Endothelial cell (in vitro differentiated cells): ENCODE results near the gene CCDC18. TPM values are rescaled to one million over a fixed set of nuclear protein-coding genes. Genes with fewer than 3 reads are reported as not detected.
A peak's percentile ranks its signal among the peaks of the same experiment; 100 is the strongest.

Experiments used
- DNase-seq: peaks from one replicate; pipeline ENCODE4 v3.0.0; 2021; ENCODE audit warnings: low spot score
- H3K27ac Mint-ChIP-seq: one replicate; pipeline ENCODE4 v1.8.0; 2021; ENCODE audit warnings: mixed read lengths, inconsistent platforms; ENCODE audit not compliant: unreplicated experiment
- H3K27me3 Mint-ChIP-seq: one replicate; pipeline ENCODE4 v1.8.0; 2021; ENCODE audit warnings: mild to moderate bottlenecking, moderate library complexity, mixed read lengths, inconsistent platforms; ENCODE audit not compliant: unreplicated experiment
- H3K36me3 Mint-ChIP-seq: one replicate; pipeline ENCODE4 v1.8.0; 2021; ENCODE audit warnings: mild to moderate bottlenecking, low read depth, mixed read lengths, inconsistent platforms; ENCODE audit not compliant: unreplicated experiment
- H3K4me1 Mint-ChIP-seq: one replicate; pipeline ENCODE4 v1.8.0; 2021; ENCODE audit warnings: mild to moderate bottlenecking, mixed read lengths, inconsistent platforms; ENCODE audit not compliant: unreplicated experiment
- H3K4me3 Mint-ChIP-seq: one replicate; pipeline ENCODE4 v1.8.0; 2021; ENCODE audit warnings: mild to moderate bottlenecking, mixed read lengths, inconsistent platforms; ENCODE audit not compliant: unreplicated experiment
- H3K9me3 Mint-ChIP-seq: one replicate; pipeline ENCODE4 v1.8.0; 2021; ENCODE audit warnings: mixed read lengths, inconsistent platforms; ENCODE audit not compliant: unreplicated experiment
- total RNA-seq: library from RNA; stranded (reverse); fragmentation: NEBNext Ultra II Directional; extraction: Animal tissue kit (Norgen Biotek cat#: 25700); gene quantifications from one replicate; pipeline ENCODE4 v1.2.1, GENCODE V29; 2021; ENCODE audit not compliant: unreplicated experiment
- TF ChIP-seq, protein P1 (sequence below): fragments of 200-600 bp; sonication (generic); IDR thresholded peaks from one replicate; pipeline ENCODE4 v1.5.0; 2021; ENCODE audit warnings: antibody characterized with exemption; ENCODE audit not compliant: unreplicated experiment

Gene CCDC18
- total RNA-seq, 1 donor from 2014 or later = 10.4 TPM

DNA sequence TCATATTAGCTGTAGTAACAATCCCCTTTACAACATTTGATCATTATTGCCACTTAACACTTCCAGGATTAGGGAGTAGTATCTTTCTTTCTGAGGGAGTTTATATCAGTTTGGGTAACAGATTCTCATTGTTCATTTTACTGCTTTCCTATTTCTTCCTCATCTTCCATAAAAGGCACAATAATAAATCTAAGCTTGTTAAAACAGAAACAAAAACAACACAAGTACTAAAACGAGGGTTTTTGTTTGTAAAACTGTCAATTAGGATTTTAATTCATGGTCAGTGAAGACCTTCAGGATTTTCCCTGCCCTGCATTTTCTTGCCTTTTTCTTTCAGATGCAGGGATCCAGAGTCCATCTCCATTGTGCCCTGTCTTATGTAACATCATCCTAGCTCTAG lies 29.8 kb upstream of the CCDC18 start:
- DNase-seq = no peak
- Mint-ChIP-seq H3K36me3 (peaks cover 9% of the 10 kb centered on the region), H3K27me3 (peaks cover 1% of the 10 kb centered on the region), H3K4me3 (no peak overlapping the region), H3K4me1 (no peaks in the 10 kb centered on the region), H3K9me3 (no peaks in the 10 kb centered on the region), H3K27ac (no peak overlapping the region)
- TF ChIP-seq, protein P1, sequence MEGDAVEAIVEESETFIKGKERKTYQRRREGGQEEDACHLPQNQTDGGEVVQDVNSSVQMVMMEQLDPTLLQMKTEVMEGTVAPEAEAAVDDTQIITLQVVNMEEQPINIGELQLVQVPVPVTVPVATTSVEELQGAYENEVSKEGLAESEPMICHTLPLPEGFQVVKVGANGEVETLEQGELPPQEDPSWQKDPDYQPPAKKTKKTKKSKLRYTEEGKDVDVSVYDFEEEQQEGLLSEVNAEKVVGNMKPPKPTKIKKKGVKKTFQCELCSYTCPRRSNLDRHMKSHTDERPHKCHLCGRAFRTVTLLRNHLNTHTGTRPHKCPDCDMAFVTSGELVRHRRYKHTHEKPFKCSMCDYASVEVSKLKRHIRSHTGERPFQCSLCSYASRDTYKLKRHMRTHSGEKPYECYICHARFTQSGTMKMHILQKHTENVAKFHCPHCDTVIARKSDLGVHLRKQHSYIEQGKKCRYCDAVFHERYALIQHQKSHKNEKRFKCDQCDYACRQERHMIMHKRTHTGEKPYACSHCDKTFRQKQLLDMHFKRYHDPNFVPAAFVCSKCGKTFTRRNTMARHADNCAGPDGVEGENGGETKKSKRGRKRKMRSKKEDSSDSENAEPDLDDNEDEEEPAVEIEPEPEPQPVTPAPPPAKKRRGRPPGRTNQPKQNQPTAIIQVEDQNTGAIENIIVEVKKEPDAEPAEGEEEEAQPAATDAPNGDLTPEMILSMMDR = no peak

DNA sequence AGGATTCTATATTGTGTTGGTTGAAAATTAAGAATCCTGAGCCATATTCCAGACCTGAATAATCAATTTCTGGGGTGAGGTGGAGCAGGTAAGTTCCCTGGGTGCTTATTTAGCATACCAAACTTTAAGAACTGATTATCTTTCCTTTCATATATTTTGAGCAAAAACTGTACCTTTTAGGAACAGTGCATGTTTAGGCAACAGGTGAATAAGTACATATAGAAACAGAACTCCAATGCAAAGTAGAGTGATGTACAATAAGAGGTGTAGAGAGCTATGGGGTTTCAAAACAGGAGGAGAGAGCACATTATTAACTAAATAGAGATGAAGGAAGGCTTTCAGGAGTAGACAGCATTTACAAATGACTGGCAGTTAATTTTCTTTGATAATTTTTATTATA lies 29.1 kb upstream of the CCDC18 start:
- peaks cover 1% of the 10 kb centered on the region for H3K27me3 Mint-ChIP-seq
- TF ChIP-seq, protein P1 = no peak
- no peak overlapping the region for H3K27ac Mint-ChIP-seq
- DNase-seq = no peak
- peaks cover 9% of the 10 kb centered on the region for H3K36me3 Mint-ChIP-seq
- no peaks in the 10 kb centered on the region for H3K4me1 Mint-ChIP-seq
- H3K9me3 Mint-ChIP-seq = no peaks in the 10 kb centered on the region
- H3K4me3 Mint-ChIP-seq = no peak overlapping the region

DNA sequence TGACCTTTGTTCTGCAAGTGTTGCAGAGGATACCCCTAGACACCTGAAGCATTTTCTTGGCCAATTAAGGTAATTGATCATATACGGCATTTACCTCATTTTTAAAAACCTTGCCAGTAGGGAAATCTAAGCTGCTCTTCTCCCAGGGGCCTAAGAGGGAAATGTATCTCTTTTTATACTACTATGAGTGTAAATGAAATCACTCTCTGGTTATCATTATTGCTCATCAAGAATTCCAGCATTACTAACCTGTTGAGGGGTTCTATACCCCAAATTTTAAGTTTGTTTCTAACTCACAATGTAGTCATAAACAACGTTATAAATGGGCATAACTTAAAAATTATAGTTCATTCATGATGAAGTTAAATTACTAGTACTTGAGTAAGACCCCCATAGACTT lies 27.7 kb upstream of the CCDC18 start:
- H3K4me1 Mint-ChIP-seq = no peaks in the 10 kb centered on the region
- H3K36me3 Mint-ChIP-seq = peaks cover 8% of the 10 kb centered on the region
- no peak for DNase-seq
- H3K27ac Mint-ChIP-seq = no peak overlapping the region
- peaks cover 1% of the 10 kb centered on the region for H3K27me3 Mint-ChIP-seq
- no peak overlapping the region for H3K4me3 Mint-ChIP-seq
- TF ChIP-seq, protein P1 = no peak
- H3K9me3 Mint-ChIP-seq = no peaks in the 10 kb centered on the region

DNA sequence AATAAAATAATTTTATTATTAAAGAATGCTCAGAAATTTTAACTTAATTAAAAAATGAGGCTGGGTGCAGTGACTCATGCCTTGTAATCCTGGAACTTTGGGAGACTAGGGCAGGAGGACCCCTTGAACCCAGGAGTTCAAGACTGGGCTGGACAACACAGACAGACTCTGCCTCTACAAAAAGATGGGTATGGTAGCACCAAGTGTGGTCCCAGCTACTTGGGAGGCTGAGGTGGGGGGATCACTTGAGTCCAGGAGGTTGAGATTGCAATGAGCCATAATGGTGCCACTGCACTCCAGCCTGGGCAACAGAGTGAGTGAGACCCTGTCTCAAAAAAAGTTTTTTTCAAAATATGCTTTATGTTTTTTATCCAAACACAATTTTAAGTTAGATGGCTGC lies 25.6 kb upstream of the CCDC18 start:
- H3K27ac Mint-ChIP-seq = peak overlapping the region; percentile 24
- no peak overlapping the region for H3K4me3 Mint-ChIP-seq

DNA sequence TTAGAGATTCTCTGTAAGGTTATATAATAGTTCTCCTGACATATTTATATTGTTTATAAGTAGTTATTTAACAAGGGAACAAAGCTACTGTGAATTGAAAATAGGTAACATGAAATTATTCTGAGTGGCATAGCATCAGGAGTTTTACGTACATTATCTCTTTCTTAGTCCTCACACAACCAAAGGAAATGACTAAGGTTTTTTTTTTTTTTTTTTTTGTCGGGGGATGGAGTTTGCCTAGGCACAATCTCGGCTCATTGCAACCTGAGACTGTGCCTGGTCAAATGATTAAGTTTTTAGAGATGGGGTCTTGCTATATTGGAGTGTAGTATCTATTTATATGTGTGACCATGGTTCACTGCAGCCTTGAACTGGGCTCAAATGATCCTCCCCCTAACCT lies 25.2 kb upstream of the CCDC18 start:
- Mint-ChIP-seq H3K36me3 (no peaks in the 10 kb centered on the region), H3K27ac (no peak overlapping the region), H3K27me3 (no peaks in the 10 kb centered on the region), H3K9me3 (no peaks in the 10 kb centered on the region), H3K4me3 (no peak overlapping the region), H3K4me1 (no peaks in the 10 kb centered on the region)
- TF ChIP-seq, protein P1 = no peak
- DNase-seq = no peak

More for the DNA sequence above, 25.6 kb upstream of the CCDC18 start:
- TF ChIP-seq, protein P1 = no peak
- Mint-ChIP-seq H3K4me1 (no peaks in the 10 kb centered on the region), H3K9me3 (no peaks in the 10 kb centered on the region), H3K36me3 (no peaks in the 10 kb centered on the region), H3K27me3 (no peaks in the 10 kb centered on the region)
- no peak for DNase-seq
